Keratinocyte (primary cell): ENCODE measurements around the gene AKAP13. TPM values are rescaled to one million over a fixed set of nuclear protein-coding genes. Genes with fewer than 3 reads are reported as not detected.

ENCODE experiments used
- DNase-seq: peaks from one replicate; pipeline ENCODE4 v3.0.0-alpha.2; 2011; ENCODE audit warnings: low read depth, missing footprints, low spot score
- FAIRE-seq: peaks from 2 replicates; lab custom pipeline; 2011; peaks lifted over from hg19 to GRCh38; lab: Jason Lieb, UNC
- H2AFZ ChIP-seq: 2 replicates; pipeline ENCODE4 v1.6.0; 2012; ENCODE audit warnings: low read length, control low read depth, inconsistent platforms; ENCODE audit not compliant: control insufficient read depth
- H3K27ac ChIP-seq: 2 replicates; pipeline ENCODE4 v1.5.1; 2011; ENCODE audit warnings: low read length; ENCODE audit not compliant: control insufficient read depth, insufficient read depth
- H3K27me3 ChIP-seq: 3 replicates; pipeline ENCODE4 v1.6.0; 2011; ENCODE audit warnings: low read length; ENCODE audit not compliant: control insufficient read depth, insufficient read depth; ENCODE audit errors: extremely low read depth
- H3K36me3 ChIP-seq, 2 experiments: 2 replicates in 1 of 2; 3 replicates in 1 of 2; pipeline ENCODE4 v1.5.1; 2011; ENCODE audit warnings: low read length in 2 of 2, mild to moderate bottlenecking in 1 of 2; ENCODE audit not compliant: control insufficient read depth in 2 of 2, insufficient read depth in 2 of 2; ENCODE audit errors: extremely low read depth in 1 of 2
- H3K4me1 ChIP-seq: 3 replicates; pipeline ENCODE4 v1.5.1; 2011; ENCODE audit warnings: low read length; ENCODE audit not compliant: control insufficient read depth, insufficient read depth; ENCODE audit errors: extremely low read depth
- H3K4me2 ChIP-seq: 3 replicates; pipeline ENCODE4 v1.6.0; 2011; ENCODE audit warnings: low read depth, low read length; ENCODE audit not compliant: control insufficient read depth, insufficient read depth; ENCODE audit errors: extremely low read depth
- H3K4me3 ChIP-seq, 3 experiments: fragments of 200-600 bp in 1 of 3; sonication (generic) in 1 of 3; 2 replicates in 2 of 3; 3 replicates in 1 of 3; pipeline ENCODE4 v1.5.1; 2011 to 2016; ENCODE audit warnings: low read length in 3 of 3, mild to moderate bottlenecking in 3 of 3, control low read depth in 2 of 3, inconsistent platforms in 1 of 3, low read depth in 1 of 3, mixed read lengths in 1 of 3, mixed run types in 1 of 3, moderate library complexity in 1 of 3; ENCODE audit not compliant: control insufficient read depth in 2 of 3, insufficient read depth in 2 of 3; ENCODE audit errors: extremely low read depth in 1 of 3
- H3K79me2 ChIP-seq: 2 replicates; pipeline ENCODE4 v1.6.0; 2012; ENCODE audit warnings: low read length; ENCODE audit not compliant: control insufficient read depth, insufficient read depth
- H3K9ac ChIP-seq: 3 replicates; pipeline ENCODE4 v1.6.0; 2011; ENCODE audit warnings: low read length; ENCODE audit not compliant: control insufficient read depth, insufficient read depth; ENCODE audit errors: extremely low read depth
- H3K9me1 ChIP-seq: 3 replicates; pipeline ENCODE4 v1.6.0; 2011; ENCODE audit warnings: low read length; ENCODE audit not compliant: control insufficient read depth, insufficient read depth; ENCODE audit errors: extremely low read depth
- H3K9me3 ChIP-seq: 2 replicates; pipeline ENCODE4 v1.5.1; 2012; ENCODE audit warnings: low read depth, low read length; ENCODE audit not compliant: control insufficient read depth
- H4K20me1 ChIP-seq: 3 replicates; pipeline ENCODE4 v1.6.0; 2011; ENCODE audit warnings: low read length; ENCODE audit not compliant: control insufficient read depth, insufficient read depth; ENCODE audit errors: extremely low read depth
- CTCF ChIP-seq, 3 experiments: IDR thresholded peaks in 1 of 3; conservative IDR thresholded peaks in 1 of 3; optimal IDR thresholded peaks in 1 of 3; 2 replicates in 2 of 3; 3 replicates in 1 of 3; pipeline versions ENCODE3 to v1.5.1; 2011; ENCODE audit warnings: low read length in 3 of 3, mild to moderate bottlenecking in 3 of 3, moderate library complexity in 2 of 3, control low read depth in 1 of 3, inconsistent platforms in 1 of 3; ENCODE audit not compliant: insufficient read depth in 2 of 3; ENCODE audit errors: extremely low read depth in 1 of 3
- EZH2 ChIP-seq: IDR thresholded peaks from one replicate; pipeline ENCODE4 v1.6.1; 2012; ENCODE audit warnings: inconsistent platforms, mild to moderate bottlenecking, low read length, moderate library complexity
- dilution Hi-C: fragments of 300-500 bp; cut with MboI; formaldehyde crosslinking; loops from one replicate; pipeline ENCODE4 v1.7.0; 2020; ENCODE audit warnings: low sequenced_read_pairs; ENCODE audit not compliant: extremely low pct_ligation_motif_present
- polyA plus RNA-seq, 5 experiments: library from polyadenylated mRNA; depleted of rRNA in 3 of 5; stranded (reverse) in 3 of 5; stranded (forward) in 1 of 5; unstranded in 1 of 5; fragments of >200 nt; gene quantifications; 1 replicate in 1 of 5; 2 replicates in 3 of 5; 3 replicates in 1 of 5; pipeline versions ENCODE4 v1.2.1 to v1.2.3, GENCODE V29; 2011 to 2012; ENCODE audit warnings: missing spikeins in 2 of 5, low read depth in 1 of 5, low replicate concordance in 1 of 5

The AKAP13 gene
- polyA plus RNA-seq, 1 donor (not counting 4 experiments of a cell fraction or from before 2014, with no cell fraction given) = 16.7 TPM

GRCh38 chr15:85625166-85625830, 244.9 kb downstream of the AKAP13 start:
- Histone ChIP-seq H3K36me3 (peaks cover 2 to 5% of the 10 kb centered on the region in 2 experiments), H3K4me1 (peaks cover 15% of the 10 kb centered on the region), H4K20me1 (no peaks in the 10 kb centered on the region), H3K9me3 (no peaks in the 10 kb centered on the region), H2AFZ (no peak overlapping the region), H3K79me2 (peaks cover 5% of the 10 kb centered on the region), H3K9ac (no peak overlapping the region), H3K27ac (no peak overlapping the region), H3K4me3 (no peak overlapping the region), H3K27me3 (no peaks in the 10 kb centered on the region), H3K4me2 (no peak overlapping the region), H3K9me1 (no peaks in the 10 kb centered on the region)
- TF ChIP-seq EZH2 (no peak), CTCF (optimal IDR thresholded peaks at IDR 0.05 in 1 of 3, IDR thresholded peaks at IDR 0.05 in 1 of 3, conservative IDR thresholded peaks at IDR 0.05 in 1 of 3; ENCODE audit: extremely low read depth in 1 of 3, insufficient read depth in 2 of 3, low read length in 3 of 3) (no peak)
- DNase-seq (no peak), FAIRE-seq (no peak)
- dilution Hi-C loops = no loop called here

GRCh38 chr15:85625856-85626255, 245.5 kb downstream of the AKAP13 start:
- H3K79me2 ChIP-seq = peaks cover 5% of the 10 kb centered on the region
- FAIRE-seq (peak; percentile 43), DNase-seq (no peak)
- H3K4me3 ChIP-seq = no peak overlapping the region
- H3K4me1 ChIP-seq = peaks cover 12% of the 10 kb centered on the region
- no peaks in the 10 kb centered on the region for H3K9me3 ChIP-seq
- H3K27ac ChIP-seq = no peak overlapping the region
- TF ChIP-seq EZH2 = no peak
- no peak for TF ChIP-seq CTCF (optimal IDR thresholded peaks at IDR 0.05 in 1 of 3, IDR thresholded peaks at IDR 0.05 in 1 of 3, conservative IDR thresholded peaks at IDR 0.05 in 1 of 3; ENCODE audit: extremely low read depth in 1 of 3, insufficient read depth in 2 of 3, low read length in 3 of 3)
- H3K4me2 ChIP-seq = no peak overlapping the region
- H4K20me1 ChIP-seq = no peaks in the 10 kb centered on the region
- H3K9ac ChIP-seq = no peak overlapping the region
- no peaks in the 10 kb centered on the region for H3K27me3 ChIP-seq
- H3K9me1 ChIP-seq = no peaks in the 10 kb centered on the region
- peaks cover 2 to 5% of the 10 kb centered on the region in 2 experiments for H3K36me3 ChIP-seq
- H2AFZ ChIP-seq = no peak overlapping the region
- dilution Hi-C loops = no loop called here
